GM18519 (cell line): Measurements from ENCODE around the gene NCOA5.

Experiments
- ATAC-seq: cut with Tn5 transposase; IDR thresholded peaks from one replicate; pipeline ENCODE4 v1.9.1; 2021; ENCODE audit warnings: mild to moderate bottlenecking, moderate library complexity; ENCODE audit not compliant: unreplicated experiment, low FRiP score

Gene NCOA5

DNA sequence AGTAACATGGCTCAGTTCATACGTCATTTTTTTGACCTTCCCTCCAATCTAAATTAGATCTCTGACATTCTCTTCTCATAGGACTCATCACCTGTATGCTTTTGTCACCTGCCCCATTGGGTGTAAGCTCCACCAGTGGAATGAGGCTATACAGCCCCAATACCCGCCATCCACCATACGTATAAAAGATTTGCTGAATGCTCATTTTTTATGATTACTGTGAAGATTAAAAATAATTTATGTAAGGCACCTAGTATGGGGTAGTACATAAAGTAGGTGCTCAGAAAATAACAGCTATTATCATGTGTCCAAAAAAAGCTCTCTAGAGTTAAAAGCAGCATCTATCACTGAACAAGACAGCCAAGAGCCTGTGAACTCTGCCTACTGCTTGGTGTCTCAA, 24.1 kb downstream of the NCOA5 start:
- ATAC-seq: no peak

DNA sequence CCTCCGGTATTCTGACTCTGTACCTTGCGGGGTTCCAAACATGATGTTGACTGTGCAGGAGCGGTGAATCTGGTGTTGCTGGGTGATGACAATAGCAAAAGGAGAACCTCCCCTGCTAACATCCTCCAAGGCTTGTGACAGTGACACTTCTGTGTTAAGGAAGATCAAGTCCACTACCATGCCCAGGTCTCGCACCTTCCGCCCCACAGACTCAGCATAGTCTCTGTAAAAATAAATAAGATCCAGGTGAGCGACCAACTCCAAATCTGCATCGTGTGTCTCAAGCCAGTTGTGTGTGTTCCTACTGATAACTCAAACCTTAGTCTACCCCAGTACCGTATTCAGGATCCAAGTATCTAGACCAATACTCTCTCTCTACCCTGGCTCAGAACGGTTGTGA, 24.8 kb downstream of the NCOA5 start:
- no peak for ATAC-seq

GRCh38 chr20:46063652-46064054, 26.1 kb downstream of the NCOA5 start:
- ATAC-seq: no peak

GRCh38 chr20:46063151-46063550, 26.6 kb downstream of the NCOA5 start:
- no peak for ATAC-seq

GRCh38 chr20:46062621-46063020, 27.1 kb downstream of the NCOA5 start:
- ATAC-seq: no peak

- no peak for ATAC-seq
These were observed 27.6 kb downstream of the NCOA5 start for GRCh38 chr20:46062151-46062550.

GRCh38 chr20:46060975-46061374, 28.8 kb downstream of the NCOA5 start:
- ATAC-seq: no peak

DNA sequence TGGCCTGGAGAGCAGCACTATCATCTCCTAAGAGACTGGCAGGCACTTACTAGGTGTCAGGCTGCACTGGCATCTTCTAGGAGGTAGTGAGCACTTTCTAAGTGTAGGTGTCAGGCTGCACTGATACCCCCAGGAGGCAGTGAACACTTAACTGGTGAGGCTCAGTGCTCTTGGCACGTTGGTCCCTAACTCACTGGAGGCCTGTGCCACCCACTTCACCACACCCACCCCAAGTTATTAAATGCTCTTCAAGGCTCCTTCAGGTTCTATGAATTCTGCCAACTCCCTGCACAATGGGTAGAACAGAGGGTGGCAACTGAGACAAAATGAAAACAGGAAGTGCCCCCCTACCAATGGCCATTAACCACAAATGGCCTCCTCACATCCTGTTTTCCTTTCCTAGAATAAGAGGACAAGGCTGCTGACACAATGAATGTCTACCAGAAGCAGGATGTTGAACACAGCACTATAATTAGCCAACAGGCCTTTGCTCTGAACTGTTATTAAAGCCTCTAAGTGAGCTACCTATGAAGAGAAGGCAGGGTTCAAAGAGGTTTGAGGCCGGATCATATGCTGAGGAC, 29.4 kb downstream of the NCOA5 start:
- no peak for ATAC-seq

GRCh38 chr20:46058599-46059281, 31.0 kb downstream of the NCOA5 start:
- ATAC-seq: no peak

DNA sequence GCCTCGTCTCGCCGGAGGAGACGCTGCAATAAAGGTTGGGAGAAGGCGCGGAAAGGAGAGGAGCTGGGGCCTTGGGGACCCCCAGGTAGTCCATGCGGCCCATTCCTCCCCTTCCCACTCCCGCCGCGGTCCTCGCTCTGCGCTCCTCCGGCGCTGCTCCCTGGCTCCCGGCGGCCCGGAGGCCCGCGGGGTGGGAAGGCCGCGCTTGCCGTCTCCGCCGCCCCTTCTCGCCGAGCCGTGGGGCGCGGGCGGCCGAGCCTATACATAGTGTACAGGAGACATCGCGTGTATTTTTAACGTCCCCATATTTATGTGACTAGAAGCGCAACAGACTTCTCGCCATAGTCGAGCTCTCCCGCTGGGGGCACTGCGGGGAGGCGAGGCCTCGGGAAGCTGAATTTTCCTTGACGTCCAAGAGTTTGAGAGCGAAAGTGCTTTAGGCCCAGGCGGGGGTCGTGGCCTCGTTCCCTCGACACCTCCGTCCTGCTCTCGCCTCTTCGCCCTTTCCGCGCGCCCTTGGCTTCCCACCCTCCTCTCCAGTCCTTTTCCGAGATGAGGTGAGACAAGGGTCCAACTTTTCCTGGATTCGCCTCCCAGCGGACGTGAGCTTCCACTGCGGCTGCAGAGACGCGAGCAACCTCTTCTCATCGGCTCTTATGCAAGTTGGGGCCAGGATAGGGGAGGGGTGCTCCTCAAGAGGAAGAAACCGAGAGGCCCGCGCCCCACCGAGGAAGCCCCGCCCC, 31.7 kb downstream of the NCOA5 start:
- ATAC-seq: no peak

DNA sequence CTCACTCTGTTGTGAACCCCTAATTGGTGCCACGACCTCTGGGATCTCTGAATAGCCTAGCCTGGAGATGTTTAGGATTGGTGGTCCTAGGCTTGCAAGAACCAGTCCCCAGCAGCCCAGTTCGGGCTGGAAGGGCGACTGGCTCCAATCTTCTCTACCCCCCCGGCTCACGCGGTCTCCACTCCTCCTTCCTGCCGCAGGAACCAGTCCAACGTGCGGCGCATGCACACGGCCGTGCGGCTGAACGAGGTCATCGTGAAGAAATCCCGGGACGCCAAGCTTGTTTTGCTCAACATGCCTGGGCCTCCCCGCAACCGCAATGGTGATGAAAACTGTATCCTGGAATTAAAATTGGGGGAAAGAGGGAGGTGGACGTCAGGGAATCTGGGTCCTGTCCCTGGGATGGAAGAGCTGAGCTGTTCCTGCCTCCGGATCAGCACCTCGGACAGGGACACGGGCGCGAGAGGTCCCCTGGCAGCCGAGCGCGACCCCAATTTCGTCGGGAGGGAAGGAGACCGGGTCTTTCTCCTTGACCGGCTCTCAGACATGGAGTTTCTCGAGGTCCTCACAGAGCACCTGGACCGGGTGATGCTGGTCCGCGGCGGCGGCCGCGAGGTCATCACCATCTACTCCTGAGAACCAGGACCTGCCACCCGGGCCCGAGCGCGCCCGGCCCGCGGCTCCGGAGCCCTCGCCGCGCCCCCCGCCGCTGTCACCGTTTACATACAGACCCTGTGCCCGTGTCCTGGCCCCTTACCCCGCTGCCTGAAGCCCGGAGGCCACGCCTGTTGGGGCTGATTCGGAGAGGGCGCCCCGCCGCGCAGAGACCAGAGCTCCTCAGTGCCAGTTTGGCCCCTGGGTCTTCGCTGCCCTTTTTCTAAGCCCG, 32.5 kb downstream of the NCOA5 start:
- ATAC-seq: no peak

GRCh38 chr20:46056027-46056833, 33.5 kb downstream of the NCOA5 start:
- no peak for ATAC-seq

DNA sequence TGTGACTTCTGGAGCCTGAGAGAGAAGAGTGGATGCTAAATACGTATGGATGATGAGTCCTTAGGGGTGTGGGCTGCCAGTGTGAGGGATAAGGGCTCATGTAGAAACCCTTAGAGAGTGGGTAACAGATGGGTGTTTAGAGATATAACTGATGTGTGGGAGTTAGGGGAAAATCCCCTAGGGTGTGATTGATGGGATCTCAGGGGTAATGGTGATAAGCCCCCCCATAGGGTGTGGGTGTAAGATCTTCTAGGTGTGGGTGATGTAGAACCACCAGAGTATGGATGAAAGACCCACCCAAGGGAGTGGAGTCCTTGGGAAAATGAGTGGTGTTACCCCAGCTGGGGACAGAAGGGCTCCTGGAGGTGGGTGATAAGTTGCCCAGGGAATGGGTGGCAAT, 34.5 kb downstream of the NCOA5 start:
- ATAC-seq: no peak

GRCh38 chr20:46054606-46055005, 35.2 kb downstream of the NCOA5 start:
- no peak for ATAC-seq

GRCh38 chr20:46053416-46053815, 36.3 kb downstream of the NCOA5 start:
- ATAC-seq: no peak

DNA sequence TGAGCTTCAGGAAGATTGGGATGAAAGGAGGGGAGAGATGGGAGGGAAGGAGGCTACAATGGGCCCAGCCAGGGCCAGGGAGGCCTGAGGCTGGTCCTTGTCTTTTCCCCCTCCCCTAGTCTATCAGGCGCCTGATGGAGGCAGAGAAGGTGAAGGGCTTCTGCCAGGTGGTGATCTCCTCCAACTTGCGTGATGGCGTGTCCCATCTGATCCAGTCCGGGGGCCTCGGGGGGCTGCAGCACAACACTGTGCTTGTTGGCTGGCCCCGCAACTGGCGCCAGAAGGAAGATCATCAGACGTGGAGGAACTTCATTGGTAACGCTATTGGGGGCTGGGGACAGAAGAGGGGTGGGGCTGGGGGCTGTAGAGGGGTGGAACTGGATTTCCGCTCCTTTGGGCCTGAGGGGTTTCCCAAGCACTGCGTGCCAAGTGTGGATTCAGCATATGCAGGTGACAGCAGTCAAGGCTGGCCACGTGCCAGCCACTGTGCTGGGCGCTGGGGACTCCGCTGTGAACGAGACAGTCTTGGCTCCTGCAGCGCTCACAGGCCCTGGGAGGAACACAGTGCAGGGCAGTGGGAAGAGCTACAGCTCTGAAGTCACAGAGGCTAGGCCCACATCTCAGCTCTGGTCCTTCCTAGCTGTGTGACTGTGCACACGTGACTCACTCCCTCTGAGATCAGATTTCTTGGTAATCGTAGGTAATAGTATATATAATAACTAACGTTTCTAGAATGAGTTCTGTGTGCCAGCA, 38.0 kb downstream of the NCOA5 start:
- no peak for ATAC-seq

DNA sequence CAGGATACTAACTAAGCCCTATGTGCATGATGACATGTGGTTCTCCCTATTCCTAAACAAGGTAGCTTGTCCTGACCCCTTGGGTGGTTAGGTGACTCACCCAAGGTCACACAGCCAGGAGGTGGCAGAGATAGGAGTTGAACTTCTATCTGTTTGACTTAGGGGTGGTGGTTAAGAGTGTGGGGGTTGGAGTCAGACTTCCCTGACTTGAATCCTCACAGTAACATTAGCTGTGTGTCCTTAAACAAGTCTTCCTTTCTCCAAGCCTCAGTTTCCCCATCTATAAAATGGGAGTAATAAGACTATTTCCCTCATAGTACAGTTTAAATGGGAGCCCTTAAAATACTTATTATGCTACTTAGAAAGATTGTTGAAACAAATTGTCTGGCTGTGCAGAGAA, 38.9 kb downstream of the NCOA5 start:
- no peak for ATAC-seq

- ATAC-seq: no peak
These were observed 39.3 kb downstream of the NCOA5 start for GRCh38 chr20:46050444-46050843.

GRCh38 chr20:46049815-46050214, 39.9 kb downstream of the NCOA5 start:
- no peak for ATAC-seq
